GM10266 (cell line): ENCODE data around the gene SF3A2.

ENCODE experiments used
- DNase-seq: peaks from one replicate; pipeline ENCODE4 v3.0.0; 2012; ENCODE audit errors: extremely low spot score
- CTCF ChIP-seq: IDR thresholded peaks from 2 replicates; pipeline ENCODE4 v1.5.1; 2012; ENCODE audit warnings: mild to moderate bottlenecking, low read depth; ENCODE audit not compliant: control insufficient read depth, insufficient read depth; ENCODE audit errors: missing control alignments

Gene SF3A2

GRCh38 chr19:2282062-2282861 is 45.6 kb downstream of the SF3A2 start, which contains the start of gene PEAK3:
Gene PEAK3 (minus strand): TSS chr19:2282175. CDS start chr19:2280931, 1,244 bp downstream.
- DNase-seq = peak; percentile 70
- TF ChIP-seq CTCF = no peak

- DNase-seq = no peak
- TF ChIP-seq CTCF = no peak
These were observed 46.2 kb downstream of the SF3A2 start for GRCh38 chr19:2282862-2283237.

- DNase-seq = no peak
- TF ChIP-seq CTCF = no peak
These were observed 47.3 kb downstream of the SF3A2 start for GRCh38 chr19:2283835-2284507.

- no peak for TF ChIP-seq CTCF
- DNase-seq = no peak
These were observed 49.9 kb downstream of the SF3A2 start for GRCh38 chr19:2286402-2287140.

- TF ChIP-seq CTCF = no peak
- no peak for DNase-seq
These were observed 51.1 kb downstream of the SF3A2 start for GRCh38 chr19:2287585-2288337.

GRCh38 chr19:2288338-2288817 is 51.8 kb downstream of the SF3A2 start:
- TF ChIP-seq CTCF = no peak
- no peak for DNase-seq
